ENCODE results near the gene KIF24.
"Not testable (repeated sequence)": the region's sequence is repeated elsewhere in the genome, so short reads cannot be mapped to it uniquely, and the experiment has no call there.

KIF24 gene

DNA sequence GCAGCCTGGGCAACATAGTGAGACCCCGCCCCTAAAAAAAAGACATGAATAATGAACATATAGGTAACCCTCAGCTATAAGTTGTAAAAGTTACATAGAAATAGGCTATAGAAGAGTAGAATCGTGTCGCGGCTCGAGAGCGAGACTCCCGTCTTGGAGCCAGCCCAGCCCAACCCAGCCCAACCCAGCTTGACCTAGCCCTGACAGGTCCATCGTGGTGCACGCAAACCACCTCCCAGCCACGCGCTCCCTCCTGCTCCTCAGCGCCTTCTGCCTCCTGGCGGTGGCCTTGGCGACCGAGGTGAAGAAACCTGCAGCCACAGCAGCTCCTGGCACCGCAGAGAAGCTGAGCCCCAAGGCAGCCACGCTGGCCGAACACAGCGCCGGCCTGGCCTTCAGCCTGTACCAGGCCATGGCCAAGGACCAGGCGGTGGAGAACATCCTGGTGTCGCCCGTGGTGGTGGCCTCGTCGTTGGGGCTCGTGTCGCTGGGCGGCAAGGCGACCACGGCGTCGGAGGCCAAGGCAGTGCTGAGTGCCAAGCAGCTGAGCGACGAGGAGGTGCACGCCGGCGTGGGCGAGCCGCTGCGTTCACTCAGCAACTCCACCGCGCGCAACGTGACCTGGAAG lies 10.8 kb downstream of the KIF24 start:
- H3K4me3 ChIP-seq (ENCODE audit: low read depth, low read length): no peak overlapping the region
- TF ChIP-seq, protein P1, sequence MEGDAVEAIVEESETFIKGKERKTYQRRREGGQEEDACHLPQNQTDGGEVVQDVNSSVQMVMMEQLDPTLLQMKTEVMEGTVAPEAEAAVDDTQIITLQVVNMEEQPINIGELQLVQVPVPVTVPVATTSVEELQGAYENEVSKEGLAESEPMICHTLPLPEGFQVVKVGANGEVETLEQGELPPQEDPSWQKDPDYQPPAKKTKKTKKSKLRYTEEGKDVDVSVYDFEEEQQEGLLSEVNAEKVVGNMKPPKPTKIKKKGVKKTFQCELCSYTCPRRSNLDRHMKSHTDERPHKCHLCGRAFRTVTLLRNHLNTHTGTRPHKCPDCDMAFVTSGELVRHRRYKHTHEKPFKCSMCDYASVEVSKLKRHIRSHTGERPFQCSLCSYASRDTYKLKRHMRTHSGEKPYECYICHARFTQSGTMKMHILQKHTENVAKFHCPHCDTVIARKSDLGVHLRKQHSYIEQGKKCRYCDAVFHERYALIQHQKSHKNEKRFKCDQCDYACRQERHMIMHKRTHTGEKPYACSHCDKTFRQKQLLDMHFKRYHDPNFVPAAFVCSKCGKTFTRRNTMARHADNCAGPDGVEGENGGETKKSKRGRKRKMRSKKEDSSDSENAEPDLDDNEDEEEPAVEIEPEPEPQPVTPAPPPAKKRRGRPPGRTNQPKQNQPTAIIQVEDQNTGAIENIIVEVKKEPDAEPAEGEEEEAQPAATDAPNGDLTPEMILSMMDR (IDR thresholded peaks at IDR 0.05; ENCODE audit: borderline replicate concordance, insufficient read depth, low read depth, low read length): no peak

DNA sequence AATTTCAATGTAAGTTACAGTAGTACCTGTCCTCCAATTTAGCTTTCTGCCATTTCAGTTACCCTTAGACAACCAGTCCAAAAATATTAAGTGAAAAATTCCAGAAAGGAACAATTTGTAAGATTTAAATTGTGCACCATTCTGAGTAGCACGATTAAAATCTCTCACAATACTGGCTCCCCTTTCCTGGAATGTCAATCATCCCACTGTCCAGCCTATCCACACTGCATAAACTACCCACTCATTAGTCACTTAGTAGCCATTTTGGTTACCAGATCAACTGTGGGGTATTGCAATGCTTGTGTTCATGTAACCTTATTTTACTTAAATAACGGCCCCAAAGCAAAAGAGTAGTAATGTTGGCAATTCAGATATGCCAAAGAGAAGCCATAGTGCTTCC lies 11.6 kb downstream of the KIF24 start:
- no peak overlapping the region for H3K4me3 ChIP-seq (ENCODE audit: low read depth, low read length)
- TF ChIP-seq, protein P1 (IDR thresholded peaks at IDR 0.05; ENCODE audit: borderline replicate concordance, insufficient read depth, low read depth, low read length): no peak

DNA sequence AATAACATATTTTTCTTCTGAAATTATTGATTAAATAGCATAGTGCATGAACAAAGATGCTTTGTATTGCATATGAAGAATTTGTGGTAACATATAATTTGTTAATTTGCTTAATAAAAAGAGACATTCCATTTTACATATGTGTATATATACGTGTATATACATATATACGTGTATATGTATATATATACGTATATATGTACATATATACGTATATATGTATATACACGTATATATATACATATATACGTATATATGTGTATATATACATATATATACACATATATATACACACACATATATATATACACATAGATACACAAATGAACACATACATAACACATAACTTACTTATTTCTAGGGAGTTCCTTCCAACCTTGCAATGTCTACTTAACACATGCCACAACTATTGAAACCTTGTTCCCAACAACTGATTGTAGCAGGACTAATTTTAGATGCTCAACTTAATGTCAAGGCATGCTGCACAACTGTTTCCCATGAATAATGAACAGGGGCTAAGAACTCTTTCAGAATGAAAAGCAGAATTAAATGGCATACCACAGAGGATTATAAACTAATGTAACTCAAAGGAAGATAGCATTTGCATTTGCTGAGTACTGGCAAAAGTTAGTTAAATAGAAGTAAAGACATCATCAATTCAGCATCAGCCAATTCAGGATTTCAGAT lies 17.4 kb downstream of the KIF24 start:
- TF ChIP-seq, protein P1 (IDR thresholded peaks at IDR 0.05; ENCODE audit: borderline replicate concordance, insufficient read depth, low read depth, low read length): no peak
- no peak overlapping the region for H3K4me3 ChIP-seq (ENCODE audit: low read depth, low read length)

DNA sequence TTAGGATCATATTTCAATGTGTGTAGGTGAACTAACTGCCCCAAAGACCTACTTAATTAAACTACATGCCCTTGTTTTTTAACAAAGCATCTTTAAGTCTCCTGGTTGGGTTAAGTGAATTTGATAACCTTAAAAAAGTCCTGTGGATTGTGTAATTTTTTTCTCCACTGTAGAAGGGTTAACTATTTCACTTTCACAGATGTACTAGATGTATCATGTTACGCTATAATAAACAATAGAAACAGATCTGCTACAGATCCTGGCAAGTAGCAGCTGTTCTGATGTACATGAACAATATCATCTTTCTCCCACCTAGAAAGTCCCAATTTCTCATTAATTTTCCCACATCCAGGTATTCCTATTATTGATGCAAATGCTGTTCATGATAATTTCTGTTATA lies 18.9 kb downstream of the KIF24 start:
- no peak overlapping the region for H3K4me3 ChIP-seq (ENCODE audit: low read depth, low read length)
- TF ChIP-seq, protein P1 (IDR thresholded peaks at IDR 0.05; ENCODE audit: borderline replicate concordance, insufficient read depth, low read depth, low read length): no peak

DNA sequence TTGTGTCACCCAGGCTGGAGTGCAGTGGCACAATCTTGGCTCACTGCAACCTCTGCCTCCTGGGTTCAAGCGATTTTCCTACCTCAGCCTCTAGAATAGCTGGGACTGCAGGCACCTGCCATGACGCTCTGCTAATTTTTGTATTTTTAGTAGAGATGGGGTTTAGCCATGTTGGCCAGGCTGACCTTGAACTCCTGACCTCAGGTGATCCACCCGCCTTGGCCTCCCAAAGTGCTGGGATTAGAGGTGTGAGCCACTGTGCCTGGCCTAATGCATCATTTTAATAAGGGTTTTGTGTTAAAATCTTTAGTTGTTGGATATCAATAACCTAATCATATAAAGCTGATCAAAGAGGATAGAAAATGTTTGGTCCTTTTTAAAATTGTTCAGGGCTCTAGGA lies 20.8 kb downstream of the KIF24 start:
- not testable (repeated sequence) for H3K4me3 ChIP-seq (ENCODE audit: low read depth, low read length)

DNA sequence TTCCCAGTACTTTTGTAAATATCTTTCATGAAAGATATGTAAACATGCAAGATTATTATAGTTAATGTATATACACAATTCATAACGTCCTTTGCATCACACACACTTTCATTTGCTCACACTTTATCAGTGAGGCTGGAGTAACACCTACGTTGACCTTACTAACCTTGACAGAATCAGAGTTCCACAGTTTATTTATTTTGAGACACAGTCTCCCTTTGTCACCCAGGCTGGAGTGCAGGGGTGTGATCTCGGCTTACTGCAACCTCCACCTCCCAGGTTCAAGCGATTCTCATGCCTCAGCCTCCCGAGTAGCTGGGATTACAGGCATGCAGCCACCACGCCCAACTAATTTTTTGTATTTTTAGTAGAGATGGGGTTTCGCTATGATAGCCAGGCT lies 28.0 kb downstream of the KIF24 start:
- not testable (repeated sequence) for H3K4me3 ChIP-seq (ENCODE audit: low read depth, low read length)

DNA sequence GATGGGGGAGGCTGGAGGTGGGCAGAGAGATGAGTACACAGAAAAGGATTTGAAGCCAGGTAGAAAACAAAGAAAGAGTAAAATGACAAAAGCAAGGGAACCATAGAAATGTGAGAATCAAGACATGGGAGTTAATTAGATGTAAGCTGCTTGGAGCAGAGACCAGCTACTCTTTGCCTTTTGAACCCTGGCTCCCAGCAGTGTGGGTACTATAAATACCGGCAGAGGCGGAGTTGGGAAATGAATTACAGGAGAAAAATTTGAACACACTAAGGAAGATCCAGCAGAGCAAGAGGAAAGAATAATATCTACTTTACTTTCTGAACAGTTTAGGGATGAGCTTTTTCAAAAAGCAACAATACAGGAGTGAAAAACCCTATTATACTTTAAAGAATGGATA lies 36.5 kb downstream of the KIF24 start:
- H3K4me3 ChIP-seq (ENCODE audit: low read depth, low read length): no peak overlapping the region
- TF ChIP-seq, protein P1 (IDR thresholded peaks at IDR 0.05; ENCODE audit: borderline replicate concordance, insufficient read depth, low read depth, low read length): no peak

DNA sequence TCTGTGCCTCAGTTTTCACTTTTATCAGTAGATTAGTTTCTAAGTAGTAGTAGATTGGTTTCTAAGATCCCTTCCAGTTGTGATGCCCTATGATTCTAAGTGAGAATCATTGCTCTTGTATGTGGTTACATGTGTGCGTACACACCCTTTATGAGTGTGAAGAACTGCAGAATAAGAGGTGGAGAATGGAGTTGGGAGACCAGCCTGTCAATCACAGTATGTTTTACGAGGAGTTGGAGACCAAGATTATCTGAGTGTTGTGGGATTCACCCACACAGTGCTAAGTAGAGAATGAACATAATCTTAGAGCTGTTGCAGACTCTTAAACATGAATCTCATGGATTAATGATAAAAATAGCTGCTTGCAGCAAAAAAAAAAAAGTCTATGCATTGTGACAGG lies 37.6 kb downstream of the KIF24 start:
- no peak overlapping the region for H3K4me3 ChIP-seq (ENCODE audit: low read depth, low read length)
- TF ChIP-seq, protein P1 (IDR thresholded peaks at IDR 0.05; ENCODE audit: borderline replicate concordance, insufficient read depth, low read depth, low read length): no peak

All from GM12875 (cell line).